ENCODE measurements around the gene ITM2B.
A peak's percentile ranks its signal among the peaks of the same experiment; 100 is the strongest.

ITM2B gene

GRCh38 chr13:48230541-48230940 lies 2.5 kb upstream of the ITM2B start:
- TF ChIP-seq CTCF (IDR thresholded peaks at IDR 0.05; ENCODE audit: insufficient read depth, low read depth, low read length, missing control alignments), result no peak
- no peak for DNase-seq (ENCODE audit: low read depth)
- no peak overlapping the region for H3K4me3 ChIP-seq (ENCODE audit: low read length)

GRCh38 chr13:48231080-48231479 lies 1.9 kb upstream of the ITM2B start:
- DNase-seq (ENCODE audit: low read depth), result no peak
- H3K4me3 ChIP-seq (ENCODE audit: low read length), result no peak overlapping the region
- TF ChIP-seq CTCF (IDR thresholded peaks at IDR 0.05; ENCODE audit: insufficient read depth, low read depth, low read length, missing control alignments), result no peak

GRCh38 chr13:48231933-48232332 lies 1.1 kb upstream of the ITM2B start:
- TF ChIP-seq CTCF (IDR thresholded peaks at IDR 0.05; ENCODE audit: insufficient read depth, low read depth, low read length, missing control alignments), result no peak
- H3K4me3 ChIP-seq (ENCODE audit: low read length), result no peak overlapping the region
- no peak for DNase-seq (ENCODE audit: low read depth)

- H3K4me3 ChIP-seq (ENCODE audit: low read length), result peak overlapping the region; percentile 100
- DNase-seq (ENCODE audit: low read depth), result no peak
- TF ChIP-seq CTCF (IDR thresholded peaks at IDR 0.05; ENCODE audit: insufficient read depth, low read depth, low read length, missing control alignments), result no peak
These were observed 473 bp upstream of the ITM2B start for GRCh38 chr13:48232420-48233045.

- peak; percentile 47 for DNase-seq (ENCODE audit: low read depth)
- H3K4me3 ChIP-seq (ENCODE audit: low read length), result peak overlapping the region; percentile 100
- TF ChIP-seq CTCF (IDR thresholded peaks at IDR 0.05; ENCODE audit: insufficient read depth, low read depth, low read length, missing control alignments), result no peak
These were observed 983 bp downstream of the ITM2B start for GRCh38 chr13:48233889-48234488.

- no peak for TF ChIP-seq CTCF (IDR thresholded peaks at IDR 0.05; ENCODE audit: insufficient read depth, low read depth, low read length, missing control alignments)
- DNase-seq (ENCODE audit: low read depth), result peak; percentile 35
- H3K4me3 ChIP-seq (ENCODE audit: low read length), result peak overlapping the region; percentile 100
These were observed 1.7 kb downstream of the ITM2B start for GRCh38 chr13:48234566-48235340.

Measured in epithelial cell of esophagus (primary cell).